Measurements from ENCODE around the gene OPA1. TPM values are rescaled to one million over a fixed set of nuclear protein-coding genes. Genes with fewer than 3 reads are reported as not detected.

The OPA1 gene
- total RNA-seq, 1 experiment from 2014 or later: 115 TPM

DNA sequence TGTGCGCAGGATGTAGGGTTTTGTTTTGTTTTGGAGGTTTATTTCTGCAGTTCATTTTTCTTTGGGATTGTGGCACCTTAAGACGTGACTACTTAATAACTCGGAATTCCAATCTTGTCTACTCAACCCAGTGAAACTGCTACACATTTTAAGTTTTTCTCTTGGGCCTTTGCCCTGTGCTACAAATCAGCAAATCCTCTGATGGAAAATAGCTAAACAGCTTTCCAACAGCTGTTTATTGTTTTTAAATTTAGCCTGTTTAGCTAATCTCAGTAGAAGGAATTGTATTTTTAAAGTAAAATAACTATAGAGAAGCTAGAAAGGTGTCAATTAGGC lies 48.4 kb downstream of the OPA1 start:
- TF ChIP-seq, protein P1, sequence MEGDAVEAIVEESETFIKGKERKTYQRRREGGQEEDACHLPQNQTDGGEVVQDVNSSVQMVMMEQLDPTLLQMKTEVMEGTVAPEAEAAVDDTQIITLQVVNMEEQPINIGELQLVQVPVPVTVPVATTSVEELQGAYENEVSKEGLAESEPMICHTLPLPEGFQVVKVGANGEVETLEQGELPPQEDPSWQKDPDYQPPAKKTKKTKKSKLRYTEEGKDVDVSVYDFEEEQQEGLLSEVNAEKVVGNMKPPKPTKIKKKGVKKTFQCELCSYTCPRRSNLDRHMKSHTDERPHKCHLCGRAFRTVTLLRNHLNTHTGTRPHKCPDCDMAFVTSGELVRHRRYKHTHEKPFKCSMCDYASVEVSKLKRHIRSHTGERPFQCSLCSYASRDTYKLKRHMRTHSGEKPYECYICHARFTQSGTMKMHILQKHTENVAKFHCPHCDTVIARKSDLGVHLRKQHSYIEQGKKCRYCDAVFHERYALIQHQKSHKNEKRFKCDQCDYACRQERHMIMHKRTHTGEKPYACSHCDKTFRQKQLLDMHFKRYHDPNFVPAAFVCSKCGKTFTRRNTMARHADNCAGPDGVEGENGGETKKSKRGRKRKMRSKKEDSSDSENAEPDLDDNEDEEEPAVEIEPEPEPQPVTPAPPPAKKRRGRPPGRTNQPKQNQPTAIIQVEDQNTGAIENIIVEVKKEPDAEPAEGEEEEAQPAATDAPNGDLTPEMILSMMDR (IDR thresholded peaks at IDR 0.05; ENCODE audit: unreplicated experiment): no peak
- H3K27ac Mint-ChIP-seq (ENCODE audit: unreplicated experiment): no peak overlapping the region
- BruUV-seq (replicated peaks): no TSS peak
- no peak for DNase-seq
- H3K27me3 Mint-ChIP-seq (ENCODE audit: unreplicated experiment): no peaks in the 10 kb centered on the region
- no peak overlapping the region for H3K4me3 Mint-ChIP-seq (ENCODE audit: low read depth, unreplicated experiment)
- H3K4me1 Mint-ChIP-seq (ENCODE audit: low read depth, unreplicated experiment): no peaks in the 10 kb centered on the region
- no peaks in the 10 kb centered on the region for H3K9me3 Mint-ChIP-seq (ENCODE audit: low read depth, unreplicated experiment)
- peaks cover 12% of the 10 kb centered on the region for H3K36me3 Mint-ChIP-seq (ENCODE audit: insufficient read depth, unreplicated experiment)
- intact Hi-C loops (cut with micrococcal nuclease; ENCODE audit: unreplicated experiment): no loop called here
- CTCF ChIA-PET: no interaction called here

DNA sequence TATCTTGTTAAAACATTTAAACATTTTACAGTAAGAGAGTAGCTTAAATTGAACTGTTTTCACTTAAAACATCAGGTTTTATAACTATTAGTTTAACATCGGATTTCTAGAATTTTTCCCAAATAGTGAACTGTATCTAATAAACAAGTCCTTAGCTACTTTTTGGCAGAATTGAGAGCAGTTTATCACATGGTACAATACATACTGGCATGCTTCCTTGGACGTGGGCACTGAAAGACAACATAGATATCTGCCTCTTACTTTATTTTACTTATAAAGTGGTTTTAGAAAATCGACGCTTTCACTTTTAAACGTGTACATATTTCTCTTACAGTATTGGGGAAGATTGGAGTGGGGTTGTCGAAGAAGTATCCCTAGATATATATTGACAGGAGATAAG lies 52.8 kb downstream of the OPA1 start:
- no peak for DNase-seq
- TF ChIP-seq, protein P1 (IDR thresholded peaks at IDR 0.05; ENCODE audit: unreplicated experiment): no peak
- intact Hi-C loops (cut with micrococcal nuclease; ENCODE audit: unreplicated experiment): no loop called here
- Mint-ChIP-seq H3K4me1 (ENCODE audit: low read depth, unreplicated experiment) (no peaks in the 10 kb centered on the region), H3K4me3 (ENCODE audit: low read depth, unreplicated experiment) (no peak overlapping the region), H3K9me3 (ENCODE audit: low read depth, unreplicated experiment) (no peaks in the 10 kb centered on the region), H3K27me3 (ENCODE audit: unreplicated experiment) (no peaks in the 10 kb centered on the region), H3K27ac (ENCODE audit: unreplicated experiment) (no peak overlapping the region), H3K36me3 (ENCODE audit: insufficient read depth, unreplicated experiment) (peaks cover 13% of the 10 kb centered on the region)
- CTCF ChIA-PET: interaction anchor here (0.5 to 0.6 kb wide), 2 partner anchors 522 to 654 kb away, joined by 3 read pairs; no protein-coding TSS in a partner anchor
- BruUV-seq (replicated peaks): no TSS peak

DNA sequence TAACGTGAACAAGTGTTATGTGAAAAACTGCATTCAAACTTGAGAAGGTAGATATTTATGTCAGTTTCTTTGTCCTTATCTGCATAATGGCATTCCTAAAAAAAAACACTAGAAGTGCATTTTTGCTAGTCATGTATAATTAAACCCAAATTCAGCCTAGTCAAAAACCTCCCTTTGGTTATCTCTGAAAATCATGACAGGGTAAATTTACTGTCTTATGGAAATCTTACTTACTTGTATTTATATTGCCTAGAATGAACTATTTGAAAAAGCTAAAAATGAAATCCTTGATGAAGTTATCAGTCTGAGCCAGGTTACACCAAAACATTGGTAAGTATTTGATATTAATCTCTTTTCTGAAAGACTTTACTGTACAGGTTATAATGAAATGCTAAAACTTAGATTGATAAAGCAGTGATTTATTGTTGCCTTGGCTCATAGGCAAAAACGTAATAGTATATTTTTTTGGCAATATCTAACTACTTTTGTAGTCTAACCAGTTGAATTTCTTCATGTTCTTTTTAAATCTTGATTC lies 55.6 kb downstream of the OPA1 start:
- Mint-ChIP-seq H3K27ac (ENCODE audit: unreplicated experiment) (no peak overlapping the region), H3K27me3 (ENCODE audit: unreplicated experiment) (no peaks in the 10 kb centered on the region), H3K4me1 (ENCODE audit: low read depth, unreplicated experiment) (no peaks in the 10 kb centered on the region), H3K4me3 (ENCODE audit: low read depth, unreplicated experiment) (no peak overlapping the region), H3K9me3 (ENCODE audit: low read depth, unreplicated experiment) (no peaks in the 10 kb centered on the region), H3K36me3 (ENCODE audit: insufficient read depth, unreplicated experiment) (peaks cover 9% of the 10 kb centered on the region)
- TF ChIP-seq, protein P1 (IDR thresholded peaks at IDR 0.05; ENCODE audit: unreplicated experiment): no peak
- no peak for DNase-seq
- intact Hi-C loops (cut with micrococcal nuclease; ENCODE audit: unreplicated experiment): no loop called here
- BruUV-seq (replicated peaks): no TSS peak
- CTCF ChIA-PET: no interaction called here

DNA sequence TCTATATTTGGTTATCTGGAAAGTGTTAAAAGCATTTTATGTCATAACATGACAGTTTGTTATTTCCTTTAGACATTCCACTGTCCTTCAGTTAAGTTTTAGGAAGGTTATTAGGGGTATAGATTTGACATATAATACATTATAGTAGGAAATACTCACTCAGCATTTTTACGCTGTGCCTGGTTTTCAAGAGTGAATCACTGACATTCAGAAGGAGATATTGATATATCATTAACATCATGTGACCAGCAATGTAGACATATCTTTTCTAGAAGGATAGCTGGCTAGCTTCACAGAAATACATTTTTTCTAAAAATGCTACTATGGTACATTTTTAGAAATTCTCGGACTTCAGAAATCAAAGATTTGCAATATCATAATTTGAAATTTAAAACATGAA lies 57.6 kb downstream of the OPA1 start:
- no peak for DNase-seq
- intact Hi-C loops (cut with micrococcal nuclease; ENCODE audit: unreplicated experiment): no loop called here
- Mint-ChIP-seq H3K4me1 (ENCODE audit: low read depth, unreplicated experiment) (no peaks in the 10 kb centered on the region), H3K27ac (ENCODE audit: unreplicated experiment) (no peak overlapping the region), H3K9me3 (ENCODE audit: low read depth, unreplicated experiment) (no peaks in the 10 kb centered on the region), H3K4me3 (ENCODE audit: low read depth, unreplicated experiment) (no peak overlapping the region), H3K27me3 (ENCODE audit: unreplicated experiment) (no peaks in the 10 kb centered on the region), H3K36me3 (ENCODE audit: insufficient read depth, unreplicated experiment) (peaks cover 14% of the 10 kb centered on the region)
- no TSS peak for BruUV-seq (replicated peaks)
- CTCF ChIA-PET: interaction anchor here (1.1 kb wide), 1 partner anchor 104 kb away, joined by 3 read pairs; no protein-coding TSS in a partner anchor
- TF ChIP-seq, protein P1 (IDR thresholded peaks at IDR 0.05; ENCODE audit: unreplicated experiment): no peak

Measured in Calu3 (cell line).